ENCODE measurements around the gene FOXB1.
A peak's percentile ranks its signal among the peaks of the same experiment; 100 is the strongest.

FOXB1 gene

DNA sequence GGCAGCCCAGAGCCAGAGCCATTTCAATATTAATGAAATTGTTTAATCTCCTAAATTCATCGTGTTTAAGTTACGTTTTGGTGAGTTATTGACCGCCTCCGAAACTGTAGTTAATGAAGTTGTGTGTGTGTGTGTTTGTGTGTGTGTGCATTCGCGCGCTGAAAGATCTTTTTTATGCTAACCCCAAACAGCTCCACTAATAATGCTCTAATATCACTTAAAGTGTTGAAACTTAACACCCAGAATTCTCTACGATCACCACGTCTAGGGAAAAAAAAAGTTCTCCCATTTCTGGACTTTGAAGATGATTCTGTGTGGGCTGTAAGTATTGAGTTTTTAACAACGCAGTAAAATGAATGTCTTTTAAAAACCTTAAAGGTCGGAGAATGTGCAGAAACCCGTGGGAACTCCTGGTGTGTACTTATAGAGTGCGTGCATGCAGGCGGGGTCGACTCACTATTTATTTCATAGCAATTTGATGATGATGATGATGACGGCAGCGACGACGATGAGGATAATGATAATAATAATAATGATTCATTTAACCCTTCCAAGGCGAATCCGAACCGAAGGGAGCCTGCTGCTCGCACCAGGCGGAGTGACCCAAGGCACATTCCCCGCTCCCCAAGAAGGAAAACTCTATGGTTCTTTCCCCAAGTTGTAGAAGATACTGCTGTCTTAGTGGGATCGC is 1.4 kb upstream of the FOXB1 start:
- H3K4me3 ChIP-seq (ENCODE audit: low read depth, low read length), result no peak overlapping the region
- TF ChIP-seq, protein P1, sequence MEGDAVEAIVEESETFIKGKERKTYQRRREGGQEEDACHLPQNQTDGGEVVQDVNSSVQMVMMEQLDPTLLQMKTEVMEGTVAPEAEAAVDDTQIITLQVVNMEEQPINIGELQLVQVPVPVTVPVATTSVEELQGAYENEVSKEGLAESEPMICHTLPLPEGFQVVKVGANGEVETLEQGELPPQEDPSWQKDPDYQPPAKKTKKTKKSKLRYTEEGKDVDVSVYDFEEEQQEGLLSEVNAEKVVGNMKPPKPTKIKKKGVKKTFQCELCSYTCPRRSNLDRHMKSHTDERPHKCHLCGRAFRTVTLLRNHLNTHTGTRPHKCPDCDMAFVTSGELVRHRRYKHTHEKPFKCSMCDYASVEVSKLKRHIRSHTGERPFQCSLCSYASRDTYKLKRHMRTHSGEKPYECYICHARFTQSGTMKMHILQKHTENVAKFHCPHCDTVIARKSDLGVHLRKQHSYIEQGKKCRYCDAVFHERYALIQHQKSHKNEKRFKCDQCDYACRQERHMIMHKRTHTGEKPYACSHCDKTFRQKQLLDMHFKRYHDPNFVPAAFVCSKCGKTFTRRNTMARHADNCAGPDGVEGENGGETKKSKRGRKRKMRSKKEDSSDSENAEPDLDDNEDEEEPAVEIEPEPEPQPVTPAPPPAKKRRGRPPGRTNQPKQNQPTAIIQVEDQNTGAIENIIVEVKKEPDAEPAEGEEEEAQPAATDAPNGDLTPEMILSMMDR (IDR thresholded peaks at IDR 0.05; ENCODE audit: insufficient read depth, low read depth, low read length, missing control alignments), result no peak
- no peak for DNase-seq (ENCODE audit: low read depth)

DNA sequence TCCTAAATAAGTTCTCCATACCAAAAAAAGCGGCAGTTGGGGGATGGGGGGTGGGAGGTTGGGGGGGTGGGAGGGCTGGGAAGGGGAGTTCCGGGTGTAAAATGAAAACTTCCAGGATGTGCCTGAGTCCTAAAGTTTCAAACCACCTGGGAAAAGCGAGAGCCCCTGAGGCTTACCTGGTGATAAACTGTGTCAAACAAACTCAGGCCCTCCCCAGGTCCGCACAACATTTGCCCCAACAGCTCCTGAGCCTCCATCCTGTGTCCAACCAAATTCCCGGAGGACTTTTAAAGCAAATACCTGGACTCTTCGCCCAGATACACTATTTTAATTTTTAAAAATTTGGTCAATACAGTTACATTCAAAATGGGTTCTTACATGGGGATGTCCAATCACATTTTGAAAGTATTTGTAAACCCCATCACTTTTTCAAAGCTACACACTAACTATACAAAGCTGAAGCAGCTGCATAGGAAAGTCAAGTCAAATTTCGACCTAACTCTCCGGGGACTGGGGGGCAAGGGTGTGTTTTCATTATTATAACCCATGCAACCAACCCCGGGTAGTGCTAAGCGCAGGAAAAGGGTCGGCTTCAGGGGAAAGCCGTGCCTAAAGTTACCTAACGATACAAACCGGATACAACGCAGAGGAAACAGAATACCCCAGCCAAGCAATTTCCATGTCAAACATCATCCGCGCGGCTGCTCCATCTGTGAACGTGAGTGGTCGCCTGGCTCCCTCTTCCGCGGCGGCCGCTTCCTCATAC is 685 bp upstream of the FOXB1 start:
- TF ChIP-seq, protein P1 (IDR thresholded peaks at IDR 0.05; ENCODE audit: insufficient read depth, low read depth, low read length, missing control alignments), result no peak
- H3K4me3 ChIP-seq (ENCODE audit: low read depth, low read length), result no peak overlapping the region
- no peak for DNase-seq (ENCODE audit: low read depth)

DNA sequence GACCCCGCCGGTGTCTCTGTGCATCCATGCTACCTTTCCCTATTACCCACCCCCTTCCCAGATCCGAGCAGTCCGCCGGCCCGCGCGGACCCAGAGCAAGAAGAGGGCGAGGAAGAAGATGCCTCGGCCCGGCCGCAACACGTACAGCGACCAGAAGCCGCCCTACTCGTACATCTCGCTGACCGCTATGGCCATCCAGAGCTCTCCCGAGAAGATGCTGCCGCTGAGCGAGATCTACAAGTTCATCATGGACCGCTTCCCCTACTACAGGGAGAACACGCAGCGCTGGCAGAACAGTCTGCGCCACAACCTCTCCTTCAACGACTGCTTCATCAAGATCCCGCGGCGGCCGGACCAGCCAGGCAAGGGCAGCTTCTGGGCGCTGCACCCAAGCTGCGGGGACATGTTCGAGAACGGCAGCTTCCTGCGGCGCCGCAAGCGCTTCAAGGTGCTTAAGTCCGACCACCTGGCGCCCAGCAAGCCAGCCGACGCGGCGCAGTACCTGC is 788 bp downstream of the FOXB1 start:
- no peak for DNase-seq (ENCODE audit: low read depth)
- H3K4me3 ChIP-seq (ENCODE audit: low read depth, low read length), result no peak overlapping the region
- TF ChIP-seq, protein P1 (IDR thresholded peaks at IDR 0.05; ENCODE audit: insufficient read depth, low read depth, low read length, missing control alignments), result no peak

DNA sequence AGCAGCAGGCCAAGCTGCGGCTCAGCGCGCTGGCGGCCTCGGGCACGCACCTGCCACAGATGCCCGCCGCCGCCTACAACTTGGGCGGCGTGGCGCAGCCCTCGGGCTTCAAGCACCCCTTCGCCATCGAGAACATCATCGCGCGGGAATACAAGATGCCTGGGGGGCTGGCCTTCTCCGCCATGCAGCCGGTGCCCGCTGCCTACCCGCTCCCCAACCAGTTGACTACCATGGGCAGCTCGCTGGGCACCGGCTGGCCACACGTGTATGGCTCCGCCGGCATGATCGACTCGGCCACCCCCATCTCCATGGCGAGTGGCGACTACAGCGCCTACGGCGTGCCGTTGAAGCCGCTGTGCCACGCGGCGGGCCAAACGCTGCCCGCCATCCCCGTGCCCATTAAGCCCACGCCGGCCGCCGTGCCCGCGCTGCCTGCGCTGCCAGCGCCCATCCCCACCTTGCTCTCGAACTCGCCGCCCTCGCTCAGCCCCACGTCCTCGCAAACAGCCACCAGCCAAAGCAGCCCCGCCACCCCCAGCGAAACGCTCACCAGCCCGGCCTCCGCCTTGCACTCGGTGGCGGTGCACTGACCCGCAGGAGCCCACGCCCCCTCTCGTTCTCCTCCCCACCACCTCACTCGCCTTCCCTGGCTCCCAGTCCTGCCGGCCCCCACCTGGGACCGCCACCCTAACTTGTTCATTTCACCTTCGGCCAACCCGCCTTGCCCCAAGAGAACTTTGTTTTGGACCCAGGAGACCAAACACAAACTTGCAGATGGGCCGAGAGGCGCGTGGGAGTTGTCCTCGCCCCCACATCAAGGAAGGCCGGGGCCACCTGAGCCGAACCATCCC is 1.5 kb downstream of the FOXB1 start:
- H3K4me3 ChIP-seq (ENCODE audit: low read depth, low read length), result peak overlapping the region; percentile 83
- TF ChIP-seq, protein P1 (IDR thresholded peaks at IDR 0.05; ENCODE audit: insufficient read depth, low read depth, low read length, missing control alignments), result no peak
- DNase-seq (ENCODE audit: low read depth), result no peak

DNA sequence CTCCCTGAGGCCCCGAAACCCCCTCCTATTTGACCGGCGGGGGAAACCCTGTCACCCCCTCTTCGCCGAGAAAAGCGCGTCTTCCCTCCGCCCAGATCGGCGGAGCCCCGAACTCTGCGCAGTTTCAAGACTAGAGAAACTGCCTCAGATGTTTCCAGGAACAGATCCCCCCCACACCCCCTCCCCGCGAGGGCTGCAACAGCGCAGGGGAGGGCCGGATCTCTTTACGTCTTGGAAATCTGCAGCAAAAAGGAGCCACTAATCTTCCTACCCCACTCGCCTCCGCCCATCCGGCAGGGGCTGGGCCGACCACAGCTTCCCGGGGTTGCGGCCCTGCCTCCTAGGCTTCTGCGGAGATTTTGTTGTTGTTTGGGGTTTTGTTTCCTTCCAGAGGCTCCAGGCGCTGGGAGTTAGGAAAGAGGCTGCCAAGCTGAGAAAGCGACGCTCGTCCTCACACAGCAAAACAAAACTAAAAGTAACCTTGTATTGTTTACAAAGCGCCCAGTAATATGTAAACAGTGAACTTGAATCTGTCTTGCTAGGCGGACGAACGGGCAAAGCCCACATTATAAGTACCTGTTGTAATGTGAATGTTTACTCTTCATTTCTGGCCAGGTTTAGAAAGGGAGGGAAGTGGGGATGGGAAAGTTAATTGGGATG is 2.2 kb downstream of the FOXB1 start:
- TF ChIP-seq, protein P1 (IDR thresholded peaks at IDR 0.05; ENCODE audit: insufficient read depth, low read depth, low read length, missing control alignments), result no peak
- peak; percentile 47 for DNase-seq (ENCODE audit: low read depth)
- H3K4me3 ChIP-seq (ENCODE audit: low read depth, low read length), result peak overlapping the region; percentile 83

DNA sequence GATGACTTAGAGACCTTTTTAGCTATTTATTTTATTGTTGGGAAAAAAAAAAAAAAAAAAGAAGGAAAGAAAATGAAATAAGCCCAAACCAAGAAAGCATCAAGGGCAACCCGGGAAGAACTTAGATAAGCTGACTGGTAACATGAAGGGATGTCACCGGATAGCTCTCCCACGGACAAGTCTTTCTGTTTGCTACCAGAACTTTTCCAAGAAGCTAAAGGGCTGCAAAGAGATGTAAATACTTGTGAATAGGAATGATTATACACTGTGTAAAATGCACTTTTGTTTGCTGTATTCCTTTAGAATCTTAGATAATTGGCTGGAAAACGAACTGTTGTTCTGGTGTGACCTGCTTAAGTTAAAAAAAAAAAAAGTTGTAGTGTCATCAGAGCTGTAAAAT is 2.8 kb downstream of the FOXB1 start:
- H3K4me3 ChIP-seq (ENCODE audit: low read depth, low read length), result peak overlapping the region; percentile 83
- TF ChIP-seq, protein P1 (IDR thresholded peaks at IDR 0.05; ENCODE audit: insufficient read depth, low read depth, low read length, missing control alignments), result no peak
- DNase-seq (ENCODE audit: low read depth), result no peak

Measured in GM12865 (cell line).